ENCODE data around the gene QSER1. TPM values are rescaled to one million over a fixed set of nuclear protein-coding genes. Genes with fewer than 3 reads are reported as not detected.

QSER1 gene
- total RNA-seq, 1 experiment from 2014 or later: 111 TPM

DNA sequence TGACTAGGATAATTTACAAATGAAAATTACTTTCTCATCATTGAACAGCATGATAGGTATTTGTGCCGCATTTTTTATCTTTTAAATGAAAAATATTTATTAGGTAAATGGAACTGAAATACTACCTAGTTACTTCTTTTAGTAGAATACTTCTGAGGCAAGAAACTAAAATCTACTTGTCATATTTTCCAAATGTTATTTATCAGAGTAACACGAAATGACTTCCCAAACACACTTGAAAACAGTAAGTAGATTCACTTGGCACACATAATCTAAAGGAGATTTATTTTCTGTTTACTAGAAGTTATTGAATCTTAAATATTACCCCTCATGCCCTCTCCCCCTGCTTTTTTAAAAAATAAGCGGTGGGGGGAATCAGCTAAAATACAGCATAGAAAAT is 2.3 kb downstream of the QSER1 start:
- BruUV-seq (replicated peaks): no TSS peak
- no peaks in the 10 kb centered on the region for H3K9me3 ChIP-seq (ENCODE audit: low read depth, low read length, poor library complexity, severe bottlenecking)
- intact Hi-C loops (cut with micrococcal nuclease; ENCODE audit: unreplicated experiment): loop anchor here (5.0 kb wide), 2 partner anchors 147 to 172 kb away; no protein-coding TSS in a partner anchor
- TF ChIP-seq EZH2 (IDR thresholded peaks at IDR 0.05; ENCODE audit: borderline replicate concordance, low read depth, low read length, poor library complexity, severe bottlenecking): no peak
- TF ChIP-seq, protein P1, sequence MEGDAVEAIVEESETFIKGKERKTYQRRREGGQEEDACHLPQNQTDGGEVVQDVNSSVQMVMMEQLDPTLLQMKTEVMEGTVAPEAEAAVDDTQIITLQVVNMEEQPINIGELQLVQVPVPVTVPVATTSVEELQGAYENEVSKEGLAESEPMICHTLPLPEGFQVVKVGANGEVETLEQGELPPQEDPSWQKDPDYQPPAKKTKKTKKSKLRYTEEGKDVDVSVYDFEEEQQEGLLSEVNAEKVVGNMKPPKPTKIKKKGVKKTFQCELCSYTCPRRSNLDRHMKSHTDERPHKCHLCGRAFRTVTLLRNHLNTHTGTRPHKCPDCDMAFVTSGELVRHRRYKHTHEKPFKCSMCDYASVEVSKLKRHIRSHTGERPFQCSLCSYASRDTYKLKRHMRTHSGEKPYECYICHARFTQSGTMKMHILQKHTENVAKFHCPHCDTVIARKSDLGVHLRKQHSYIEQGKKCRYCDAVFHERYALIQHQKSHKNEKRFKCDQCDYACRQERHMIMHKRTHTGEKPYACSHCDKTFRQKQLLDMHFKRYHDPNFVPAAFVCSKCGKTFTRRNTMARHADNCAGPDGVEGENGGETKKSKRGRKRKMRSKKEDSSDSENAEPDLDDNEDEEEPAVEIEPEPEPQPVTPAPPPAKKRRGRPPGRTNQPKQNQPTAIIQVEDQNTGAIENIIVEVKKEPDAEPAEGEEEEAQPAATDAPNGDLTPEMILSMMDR (conservative IDR thresholded peaks at IDR 0.05; ENCODE audit: low read depth, low read length): no peak
- no peak overlapping the region for H3K27ac ChIP-seq (ENCODE audit: low read depth, low read length, poor library complexity, severe bottlenecking)
- no peak for DNase-seq (ENCODE audit: low spot score)
- ChIA-PET POLR2A (ENCODE audit: low non-redundant PET) (interaction anchor here (0.6 kb wide), 1 partner anchor 137 kb away, joined by 3 read pairs; no protein-coding TSS in a partner anchor), CTCF (no interaction called here)
- H3K27me3 ChIP-seq (replicated peaks; ENCODE audit: insufficient read depth, low read depth, low read length, poor library complexity): no peaks in the 10 kb centered on the region
- H3K4me3 ChIP-seq (ENCODE audit: low read depth, low read length, poor library complexity, severe bottlenecking): peak overlapping the region; percentile 77
- H3K4me1 ChIP-seq (ENCODE audit: insufficient read depth, low read length, poor library complexity, severe bottlenecking): peaks cover 32% of the 10 kb centered on the region
- no peaks in the 10 kb centered on the region for H3K36me3 ChIP-seq (ENCODE audit: insufficient read depth, low read length, poor library complexity, severe bottlenecking)

DNA sequence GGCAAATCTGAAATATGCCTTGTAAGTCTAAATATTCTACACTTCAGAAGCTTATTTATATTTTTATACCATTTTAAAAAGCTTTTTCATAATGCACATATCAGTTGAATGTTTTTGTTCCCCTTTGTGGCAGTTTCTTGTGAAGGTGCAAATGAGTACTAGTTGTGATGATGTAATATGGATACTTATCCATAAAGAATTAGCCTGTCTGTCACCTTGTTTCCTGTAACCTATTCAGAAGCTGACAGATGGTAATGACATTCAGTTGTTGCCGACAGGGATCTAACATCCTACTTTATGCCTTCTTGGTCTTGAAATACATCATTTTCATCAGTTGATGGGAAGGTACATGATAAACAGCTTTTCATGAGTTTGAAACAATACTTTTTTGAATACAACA is 2.9 kb downstream of the QSER1 start:
- Histone ChIP-seq H3K27ac (ENCODE audit: low read depth, low read length, poor library complexity, severe bottlenecking) (no peak overlapping the region), H3K27me3 (replicated peaks; ENCODE audit: insufficient read depth, low read depth, low read length, poor library complexity) (no peaks in the 10 kb centered on the region), H3K36me3 (ENCODE audit: insufficient read depth, low read length, poor library complexity, severe bottlenecking) (no peaks in the 10 kb centered on the region), H3K4me1 (ENCODE audit: insufficient read depth, low read length, poor library complexity, severe bottlenecking) (peaks cover 31% of the 10 kb centered on the region), H3K9me3 (ENCODE audit: low read depth, low read length, poor library complexity, severe bottlenecking) (no peaks in the 10 kb centered on the region), H3K4me3 (ENCODE audit: low read depth, low read length, poor library complexity, severe bottlenecking) (no peak overlapping the region)
- TF ChIP-seq, protein P1 (conservative IDR thresholded peaks at IDR 0.05; ENCODE audit: low read depth, low read length): no peak
- intact Hi-C loops (cut with micrococcal nuclease; ENCODE audit: unreplicated experiment): no loop called here
- no TSS peak for BruUV-seq (replicated peaks)
- no peak for DNase-seq (ENCODE audit: low spot score)
- CTCF ChIA-PET: no interaction called here
- POLR2A ChIA-PET (ENCODE audit: low non-redundant PET): no interaction called here

DNA sequence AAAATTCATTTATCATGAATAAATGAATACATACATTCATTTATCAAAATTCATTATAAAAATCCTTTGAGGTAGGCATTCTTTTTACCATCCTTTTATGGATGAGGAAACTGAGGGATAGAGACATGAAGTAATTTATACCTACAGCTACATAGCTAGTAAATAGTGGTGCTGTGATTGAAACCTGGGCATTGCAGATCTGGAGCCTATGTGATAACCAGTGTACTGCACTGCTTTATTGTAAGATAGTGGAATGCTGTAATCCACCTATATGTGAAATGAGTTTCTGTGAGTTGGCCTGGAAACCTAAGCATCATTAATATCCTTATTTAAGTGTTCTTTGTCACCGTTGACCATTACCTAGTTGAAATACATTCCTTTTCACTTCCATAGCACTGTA is 4.5 kb downstream of the QSER1 start:
- Histone ChIP-seq H3K36me3 (ENCODE audit: insufficient read depth, low read length, poor library complexity, severe bottlenecking) (no peaks in the 10 kb centered on the region), H3K27me3 (replicated peaks; ENCODE audit: insufficient read depth, low read depth, low read length, poor library complexity) (no peaks in the 10 kb centered on the region), H3K4me1 (ENCODE audit: insufficient read depth, low read length, poor library complexity, severe bottlenecking) (peaks cover 14% of the 10 kb centered on the region), H3K27ac (ENCODE audit: low read depth, low read length, poor library complexity, severe bottlenecking) (no peak overlapping the region), H3K4me3 (ENCODE audit: low read depth, low read length, poor library complexity, severe bottlenecking) (no peak overlapping the region), H3K9me3 (ENCODE audit: low read depth, low read length, poor library complexity, severe bottlenecking) (no peaks in the 10 kb centered on the region)
- no peak for DNase-seq (ENCODE audit: low spot score)
- TF ChIP-seq, protein P1 (conservative IDR thresholded peaks at IDR 0.05; ENCODE audit: low read depth, low read length): no peak
- TF ChIP-seq EZH2 (IDR thresholded peaks at IDR 0.05; ENCODE audit: borderline replicate concordance, low read depth, low read length, poor library complexity, severe bottlenecking): no peak
- CTCF ChIA-PET: no interaction called here
- no TSS peak for BruUV-seq (replicated peaks)
- POLR2A ChIA-PET (ENCODE audit: low non-redundant PET): interaction anchor here (0.6 kb wide), 1 partner anchor 34 kb away, joined by 4 read pairs; no protein-coding TSS in a partner anchor
- intact Hi-C loops (cut with micrococcal nuclease; ENCODE audit: unreplicated experiment): no loop called here
